ENCODE measurements around the gene MEF2A.

GRCh38 chr15:99554880-99555488 is 10.8 kb upstream of the MEF2A start:
- TF ChIP-seq, protein P1, sequence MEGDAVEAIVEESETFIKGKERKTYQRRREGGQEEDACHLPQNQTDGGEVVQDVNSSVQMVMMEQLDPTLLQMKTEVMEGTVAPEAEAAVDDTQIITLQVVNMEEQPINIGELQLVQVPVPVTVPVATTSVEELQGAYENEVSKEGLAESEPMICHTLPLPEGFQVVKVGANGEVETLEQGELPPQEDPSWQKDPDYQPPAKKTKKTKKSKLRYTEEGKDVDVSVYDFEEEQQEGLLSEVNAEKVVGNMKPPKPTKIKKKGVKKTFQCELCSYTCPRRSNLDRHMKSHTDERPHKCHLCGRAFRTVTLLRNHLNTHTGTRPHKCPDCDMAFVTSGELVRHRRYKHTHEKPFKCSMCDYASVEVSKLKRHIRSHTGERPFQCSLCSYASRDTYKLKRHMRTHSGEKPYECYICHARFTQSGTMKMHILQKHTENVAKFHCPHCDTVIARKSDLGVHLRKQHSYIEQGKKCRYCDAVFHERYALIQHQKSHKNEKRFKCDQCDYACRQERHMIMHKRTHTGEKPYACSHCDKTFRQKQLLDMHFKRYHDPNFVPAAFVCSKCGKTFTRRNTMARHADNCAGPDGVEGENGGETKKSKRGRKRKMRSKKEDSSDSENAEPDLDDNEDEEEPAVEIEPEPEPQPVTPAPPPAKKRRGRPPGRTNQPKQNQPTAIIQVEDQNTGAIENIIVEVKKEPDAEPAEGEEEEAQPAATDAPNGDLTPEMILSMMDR (conservative IDR thresholded peaks at IDR 0.05; ENCODE audit: low read depth, low read length) = no peak
- no peak for TF ChIP-seq EZH2phosphoT487 (IDR thresholded peaks at IDR 0.05; ENCODE audit: borderline replicate concordance, low read length)
- TF ChIP-seq EZH2 (IDR thresholded peaks at IDR 0.05; ENCODE audit: low read length, unreplicated experiment) = no peak
